GM21576 (cell line): ENCODE measurements around the gene ABCC5.

Experiments used
- ATAC-seq: cut with Tn5 transposase; IDR thresholded peaks from one replicate; pipeline ENCODE4 v1.9.1; 2021; ENCODE audit warnings: mild to moderate bottlenecking, moderate library complexity; ENCODE audit not compliant: unreplicated experiment

The ABCC5 gene

DNA sequence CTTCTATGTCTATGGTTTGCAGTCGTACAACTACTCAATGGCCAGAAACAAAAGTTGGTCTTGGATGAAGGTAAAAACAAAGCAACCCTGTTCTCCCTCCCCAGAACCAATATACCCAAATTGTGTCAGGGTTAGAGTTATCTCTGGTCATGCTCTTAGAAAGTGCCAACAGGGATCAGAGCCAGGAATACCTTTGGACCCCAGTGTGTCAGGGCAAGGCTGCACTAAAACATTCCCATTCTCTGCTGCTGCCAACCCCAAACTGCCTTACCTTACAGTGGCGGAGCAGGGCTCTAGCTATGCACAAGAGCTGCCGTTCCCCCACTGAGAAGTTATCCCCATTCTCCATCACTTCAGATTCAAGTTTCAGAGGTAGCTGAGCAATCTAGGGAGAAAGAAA lies 90.6 kb downstream of the ABCC5 start:
- no peak for ATAC-seq

DNA sequence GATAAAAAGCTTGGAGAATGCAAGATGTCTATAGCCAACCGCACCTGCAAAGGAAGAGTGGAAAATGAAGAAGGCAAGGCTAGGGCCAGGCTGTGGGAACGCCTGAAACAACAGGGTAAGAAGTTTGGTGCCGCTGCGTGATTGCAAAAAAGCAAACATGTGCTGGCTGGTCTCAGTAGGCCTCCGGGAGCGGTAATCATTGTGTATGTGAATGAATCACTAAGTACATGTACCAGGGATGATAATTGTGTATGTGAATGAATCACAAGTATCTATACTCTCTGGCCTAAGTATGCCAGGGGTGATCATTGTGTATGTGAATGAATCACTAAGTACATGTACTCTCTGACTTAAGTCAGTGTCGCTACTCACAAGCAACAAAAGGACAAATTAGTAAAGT lies 92.7 kb downstream of the ABCC5 start:
- ATAC-seq = no peak

DNA sequence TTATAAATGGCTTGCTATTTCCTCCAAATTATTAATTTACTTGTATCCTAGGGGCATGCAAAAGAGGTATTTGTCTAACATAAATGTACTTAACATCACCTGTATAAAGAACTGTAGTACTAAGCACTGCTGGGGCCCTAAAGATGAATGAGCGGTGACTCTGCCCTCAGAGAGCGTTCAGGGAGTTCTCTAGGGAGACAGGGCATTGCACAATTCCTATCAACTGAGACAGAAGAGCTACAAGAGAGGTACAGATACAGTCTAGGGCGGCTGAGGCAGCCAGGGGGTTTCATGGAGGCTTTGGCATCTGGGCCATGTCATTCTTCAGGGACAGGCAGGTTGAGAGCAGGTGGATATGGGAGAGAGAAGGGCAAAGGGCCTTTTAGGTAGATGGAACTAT lies 93.1 kb downstream of the ABCC5 start:
- ATAC-seq = no peak

DNA sequence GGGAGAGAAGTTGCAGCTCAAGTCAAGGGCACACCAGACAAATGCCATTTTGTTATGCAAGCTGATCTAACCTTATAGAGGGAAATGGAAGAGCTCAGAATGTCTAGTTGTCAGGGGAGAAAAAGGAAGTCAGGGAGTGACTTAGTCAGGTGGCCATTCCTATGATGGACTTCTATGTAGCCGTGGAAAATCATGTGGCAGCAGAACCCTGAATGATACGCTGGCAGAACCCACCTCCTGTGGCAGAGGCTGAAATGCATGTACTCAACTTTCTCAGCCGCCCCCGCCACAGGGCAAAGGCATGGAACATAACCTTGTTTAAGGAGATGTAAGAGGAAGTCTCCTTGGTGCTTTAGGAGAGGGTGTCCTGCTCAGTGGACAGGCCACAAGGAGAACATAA lies 95.3 kb downstream of the ABCC5 start:
- ATAC-seq = no peak

DNA sequence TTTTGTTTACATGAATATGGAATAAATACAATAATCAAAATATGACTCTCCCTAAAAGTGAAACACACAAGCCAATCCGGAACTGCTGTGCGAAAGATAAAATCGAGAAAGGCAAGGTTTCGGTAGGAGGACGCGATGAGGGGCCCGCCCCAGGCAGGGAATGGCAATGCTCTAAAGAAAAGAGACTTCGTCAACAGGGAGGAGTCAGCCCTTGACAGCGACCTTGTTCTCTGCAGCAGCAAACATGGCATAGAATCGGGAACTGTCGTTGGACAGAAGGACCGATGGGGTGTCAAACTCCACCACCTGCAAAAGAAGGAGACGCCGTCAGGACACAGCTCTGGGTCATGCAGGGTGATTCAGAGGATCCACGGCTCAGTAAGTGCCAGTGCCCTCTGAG lies 96.6 kb downstream of the ABCC5 start:
- ATAC-seq = no peak

- ATAC-seq = no peak
Measured at GRCh38 chr3:183920416-183920815, 97.3 kb downstream of the ABCC5 start.

- no peak for ATAC-seq
Measured at GRCh38 chr3:183918178-183918577, 99.5 kb downstream of the ABCC5 start.

DNA sequence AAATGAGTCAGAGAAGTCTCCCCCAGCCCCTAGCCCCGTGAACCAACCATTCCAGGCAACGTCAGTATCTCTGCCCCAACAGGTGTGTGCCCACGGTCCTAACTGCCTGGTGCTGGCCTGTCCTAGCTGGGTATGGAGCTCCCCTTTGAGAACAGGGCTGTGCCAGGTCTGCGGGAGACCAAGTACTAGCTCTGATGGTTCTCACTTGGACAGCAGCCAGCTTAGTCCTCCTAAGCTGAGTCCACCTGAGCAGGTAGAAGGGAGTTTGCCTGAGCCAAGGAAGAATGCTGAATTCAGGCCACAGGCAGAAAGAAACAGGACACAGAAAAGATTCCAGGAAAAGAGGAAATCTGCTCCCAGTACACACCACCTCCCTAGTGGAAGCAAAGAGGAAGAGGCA lies 99.9 kb downstream of the ABCC5 start:
- ATAC-seq = no peak

DNA sequence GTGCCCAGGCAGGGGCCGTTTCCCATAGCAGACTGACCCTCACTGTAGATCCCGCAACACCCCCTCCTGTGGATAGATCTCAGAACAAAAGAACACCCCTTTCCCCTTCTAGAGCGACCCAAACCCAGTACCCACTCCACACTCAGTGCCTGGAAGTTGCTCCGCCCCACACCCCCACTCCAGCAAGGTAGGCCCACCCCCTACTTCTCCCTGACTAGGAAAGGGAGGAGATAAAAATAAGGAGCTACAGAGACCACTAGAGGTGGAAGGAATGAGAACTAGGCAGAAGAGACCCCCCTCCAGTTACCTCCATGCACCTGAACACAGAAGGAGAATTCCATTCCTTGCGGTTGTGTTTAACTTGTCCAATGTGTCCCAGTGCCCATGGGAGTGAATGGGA lies 102.8 kb downstream of the ABCC5 start:
- ATAC-seq = no peak

- no peak for ATAC-seq
Measured at GRCh38 chr3:183913580-183913920, 104.1 kb downstream of the ABCC5 start.

DNA sequence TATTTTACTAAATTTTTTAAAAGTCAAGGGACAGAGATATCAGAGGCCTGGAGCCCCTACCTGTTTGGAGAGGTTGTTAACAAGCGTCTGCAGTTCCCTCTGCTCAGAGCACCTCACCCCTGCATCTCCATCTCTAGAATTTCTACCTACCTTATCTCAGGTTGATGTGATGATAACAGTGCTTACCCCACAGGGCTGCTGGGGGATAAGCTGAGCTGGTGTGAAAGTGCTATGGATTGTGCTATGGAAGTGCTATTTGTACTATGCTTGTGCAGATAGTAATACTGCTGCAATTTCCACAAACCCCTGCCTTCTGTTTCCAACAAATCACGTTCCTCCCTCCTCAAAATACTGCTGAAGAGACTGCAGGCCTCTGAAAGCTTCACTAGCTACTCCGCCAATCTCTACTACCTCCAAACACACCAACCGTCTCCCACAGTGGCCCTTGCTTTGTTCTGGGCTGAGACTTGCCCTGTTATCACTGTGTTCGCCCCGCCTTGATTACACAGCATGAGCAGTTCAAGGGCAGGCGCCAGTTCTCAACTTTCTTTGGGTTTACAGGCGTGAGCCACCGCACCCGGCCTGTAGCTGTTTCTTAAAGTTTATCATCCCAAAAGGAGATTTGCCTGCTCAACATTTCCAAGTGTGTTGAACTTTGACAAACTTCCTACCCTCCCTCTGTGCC lies 104.6 kb downstream of the ABCC5 start:
- ATAC-seq = no peak

- no peak for ATAC-seq
Measured at GRCh38 chr3:183911763-183912506, 105.7 kb downstream of the ABCC5 start.

DNA sequence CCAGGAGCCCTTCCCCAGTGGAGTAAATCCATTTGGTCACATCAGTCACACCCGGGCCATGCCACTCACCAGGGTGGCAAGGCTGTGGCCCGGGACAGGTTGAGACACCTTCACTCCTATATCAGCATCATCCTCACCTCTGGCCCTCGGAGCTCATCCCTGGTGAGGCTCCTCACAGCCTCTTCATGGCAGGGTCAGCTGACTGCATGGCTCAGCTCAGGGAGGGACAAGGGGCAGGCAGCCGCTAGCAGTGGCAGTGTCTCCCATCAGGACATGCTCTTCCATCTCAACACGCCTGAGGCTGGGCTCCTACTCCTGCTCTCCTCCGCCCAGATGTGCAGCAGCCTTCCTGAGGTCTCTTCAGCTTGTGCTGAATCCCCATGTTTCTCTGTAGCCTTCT lies 106.6 kb downstream of the ABCC5 start:
- no peak for ATAC-seq

DNA sequence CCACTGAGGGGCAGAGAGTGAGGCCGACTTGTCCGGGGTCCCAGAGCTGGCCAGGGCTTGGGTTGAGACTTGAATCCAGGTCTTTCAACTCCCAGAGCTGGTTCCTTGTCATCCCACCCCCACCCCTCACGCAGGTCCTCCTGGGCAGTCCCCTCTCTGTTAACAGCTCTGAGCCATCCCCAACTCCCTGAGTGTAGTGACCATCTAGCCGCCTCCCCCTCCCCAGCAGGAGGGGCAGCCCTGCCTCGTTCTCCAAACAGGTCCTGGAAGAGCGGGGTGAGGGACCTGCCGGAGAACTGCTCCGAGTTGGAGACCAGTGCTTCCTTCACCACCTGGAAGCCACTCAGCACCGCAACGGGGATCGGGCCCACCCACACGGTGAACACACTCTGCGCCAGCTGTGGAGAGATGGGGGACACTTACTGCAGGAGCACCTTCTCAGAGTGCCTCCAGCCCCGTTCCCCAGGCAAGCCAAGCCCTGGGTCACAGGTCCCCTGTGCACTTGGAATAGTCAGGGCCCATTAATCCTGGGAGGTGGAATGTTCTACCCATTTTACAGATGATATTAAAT lies 108.6 kb downstream of the ABCC5 start:
- no peak for ATAC-seq

DNA sequence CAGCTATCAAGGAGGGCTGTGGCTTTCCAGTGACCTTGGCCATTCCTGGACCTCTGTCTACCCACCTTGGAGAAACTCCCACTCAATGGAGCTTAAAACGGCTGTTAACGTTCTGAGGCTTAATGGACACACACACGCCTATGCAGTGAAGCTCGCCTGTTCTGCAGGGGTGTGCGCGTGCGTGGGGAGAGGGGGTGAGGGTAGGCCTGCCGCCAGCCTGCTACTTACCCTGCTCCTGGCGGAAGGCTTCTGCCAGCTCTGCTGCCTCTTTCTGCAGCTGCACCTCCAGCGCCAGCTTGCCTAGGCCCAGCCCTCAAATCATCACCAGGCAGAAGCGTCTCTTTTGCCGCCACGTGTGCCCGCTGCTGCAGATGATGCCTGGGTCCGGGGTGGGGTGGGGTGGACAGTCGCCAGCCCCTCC lies 109.8 kb downstream of the ABCC5 start:
- no peak for ATAC-seq

GRCh38 chr3:183907176-183907575 lies 110.5 kb downstream of the ABCC5 start:
- ATAC-seq = no peak

GRCh38 chr3:183906234-183906921 lies 111.3 kb downstream of the ABCC5 start:
- no peak for ATAC-seq

- no peak for ATAC-seq
Measured at GRCh38 chr3:183904833-183905780, 112.6 kb downstream of the ABCC5 start.

DNA sequence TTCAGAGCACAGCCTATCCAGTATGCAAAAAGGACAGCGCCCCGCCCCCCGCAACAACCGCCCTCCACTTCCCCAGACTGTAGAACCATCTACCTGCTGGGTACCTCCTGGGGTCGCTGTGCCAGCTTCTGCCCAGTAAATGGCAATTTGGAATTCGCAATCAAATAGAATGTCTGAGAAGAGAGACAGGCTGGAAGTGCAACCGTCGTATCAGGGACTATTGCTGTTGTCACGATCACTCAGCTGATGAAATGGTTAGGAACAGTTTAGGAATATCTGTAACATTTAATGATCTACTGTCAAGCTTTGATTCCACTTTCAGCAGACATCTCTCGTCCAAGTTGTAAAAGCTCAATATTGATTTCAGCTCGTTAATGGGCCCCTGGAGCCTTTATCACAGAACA lies 119.7 kb downstream of the ABCC5 start:
- ATAC-seq = no peak

DNA sequence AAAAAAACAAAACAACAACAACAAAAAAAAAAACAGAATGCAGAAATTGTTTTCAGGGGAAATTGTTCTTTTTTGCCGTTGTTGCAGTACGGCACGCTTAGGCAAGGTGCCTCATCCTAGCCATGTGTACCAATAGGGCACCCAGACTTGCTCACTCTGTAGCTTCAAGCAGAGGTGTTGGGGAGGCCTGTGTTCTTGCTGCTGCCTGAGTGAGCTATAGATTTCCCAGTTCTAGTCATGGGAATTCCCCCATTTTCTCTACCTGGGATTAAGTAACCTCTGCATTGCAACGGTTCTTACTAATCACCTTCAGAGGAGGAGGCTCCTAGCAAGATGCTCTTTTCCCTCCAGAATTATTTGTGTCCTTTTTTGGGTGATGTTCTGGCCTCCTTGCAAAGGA lies 120.1 kb downstream of the ABCC5 start:
- no peak for ATAC-seq

GRCh38 chr3:183896610-183897009 lies 121.1 kb downstream of the ABCC5 start:
- no peak for ATAC-seq
